Medulla oblongata (tissue), 1 donor: ENCODE data around the gene ITGAL.

ENCODE experiments used
- DNase-seq: peaks from one replicate; pipeline ENCODE4 v3.0.0-alpha.2; 2015; ENCODE audit errors: extremely low spot score

The ITGAL gene

DNA sequence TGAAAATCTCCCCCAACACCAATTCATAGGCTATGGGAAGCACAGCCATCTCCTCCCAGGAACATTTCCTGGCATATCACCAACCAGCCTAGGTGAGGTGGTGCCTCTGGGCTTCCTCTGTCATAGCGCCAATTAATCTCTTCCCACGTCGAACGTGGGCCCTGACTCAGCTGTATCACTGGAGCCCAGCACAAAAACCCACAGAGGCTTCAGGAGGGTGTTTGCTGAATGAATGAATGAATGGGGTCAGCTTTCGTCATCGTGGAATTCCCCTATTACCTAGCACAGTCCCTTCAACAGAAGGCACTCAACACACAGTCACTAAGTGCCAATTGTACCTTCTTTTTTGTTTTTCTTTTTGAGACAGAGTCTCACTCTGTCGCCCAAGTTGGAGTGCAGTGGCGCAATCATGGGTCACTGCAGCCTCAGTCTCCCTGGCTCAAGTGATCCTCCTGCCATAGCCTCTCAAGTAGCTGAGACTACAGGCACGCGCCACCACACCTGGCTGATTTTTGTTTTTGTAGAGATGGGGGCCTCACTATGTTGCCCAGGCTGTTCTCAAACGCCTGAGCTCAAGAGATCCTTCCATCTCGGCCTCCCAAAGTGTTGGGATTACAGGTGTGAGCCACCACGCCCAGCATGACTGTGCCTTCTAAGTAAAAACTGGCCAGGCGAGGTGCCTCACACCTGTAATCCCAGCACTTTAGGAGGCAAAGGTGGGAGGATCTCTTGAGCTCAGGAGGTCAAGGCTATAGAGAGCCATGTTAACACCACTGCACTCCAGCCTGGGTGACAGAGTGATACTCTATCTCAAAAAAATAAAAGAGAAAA, 94.8 kb downstream of the ITGAL start:
- DNase-seq, result no peak

DNA sequence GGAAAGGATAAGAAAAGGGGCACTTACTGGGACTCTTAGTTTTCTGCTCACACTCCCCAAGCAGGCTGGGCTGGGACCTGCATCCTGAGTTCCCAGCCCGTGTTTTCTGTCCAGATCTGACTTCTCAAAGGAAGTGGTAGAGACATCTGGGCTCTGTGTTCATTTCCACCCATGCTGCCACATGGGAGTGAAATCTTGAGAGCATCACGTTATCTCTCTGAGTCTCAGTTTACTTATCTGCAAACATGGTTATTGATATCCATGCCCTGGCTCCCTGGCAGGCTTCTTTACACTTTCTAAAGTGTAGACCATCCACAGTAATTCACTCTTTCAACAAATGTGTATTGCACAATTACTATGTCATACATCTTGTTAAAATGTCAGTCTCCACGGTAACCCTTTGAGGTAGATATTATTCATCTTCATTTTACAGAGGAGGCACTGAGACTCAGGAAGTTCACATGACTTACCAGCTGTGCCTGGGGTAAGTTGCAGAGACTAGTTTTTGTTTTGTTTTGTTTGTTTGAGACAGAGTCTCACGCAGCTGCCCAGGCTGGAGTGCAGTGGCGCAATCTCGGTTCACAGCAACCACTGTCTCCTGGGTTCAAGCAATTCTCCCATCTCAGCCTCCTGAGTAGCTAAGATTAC, 95.6 kb downstream of the ITGAL start:
- DNase-seq, result no peak

DNA sequence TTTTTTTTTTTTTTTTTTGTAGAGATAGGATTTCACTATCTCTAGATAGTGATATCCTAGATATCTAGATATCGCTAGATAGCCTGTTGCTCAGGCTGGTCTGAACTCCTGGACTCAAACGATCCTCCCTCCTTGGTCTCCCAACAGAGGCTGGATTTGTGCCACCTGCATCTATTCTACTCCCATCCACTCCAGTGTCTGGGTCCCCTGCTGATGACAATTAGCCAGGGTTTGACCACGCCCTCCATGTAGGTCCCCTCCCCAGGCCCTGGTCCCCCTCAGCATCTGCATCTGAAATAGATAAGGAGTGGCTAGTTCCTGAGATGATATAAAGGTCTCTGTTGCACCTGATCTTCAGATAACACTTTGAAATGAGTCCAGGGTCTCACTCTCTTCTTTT, 96.7 kb downstream of the ITGAL start:
- no peak for DNase-seq

DNA sequence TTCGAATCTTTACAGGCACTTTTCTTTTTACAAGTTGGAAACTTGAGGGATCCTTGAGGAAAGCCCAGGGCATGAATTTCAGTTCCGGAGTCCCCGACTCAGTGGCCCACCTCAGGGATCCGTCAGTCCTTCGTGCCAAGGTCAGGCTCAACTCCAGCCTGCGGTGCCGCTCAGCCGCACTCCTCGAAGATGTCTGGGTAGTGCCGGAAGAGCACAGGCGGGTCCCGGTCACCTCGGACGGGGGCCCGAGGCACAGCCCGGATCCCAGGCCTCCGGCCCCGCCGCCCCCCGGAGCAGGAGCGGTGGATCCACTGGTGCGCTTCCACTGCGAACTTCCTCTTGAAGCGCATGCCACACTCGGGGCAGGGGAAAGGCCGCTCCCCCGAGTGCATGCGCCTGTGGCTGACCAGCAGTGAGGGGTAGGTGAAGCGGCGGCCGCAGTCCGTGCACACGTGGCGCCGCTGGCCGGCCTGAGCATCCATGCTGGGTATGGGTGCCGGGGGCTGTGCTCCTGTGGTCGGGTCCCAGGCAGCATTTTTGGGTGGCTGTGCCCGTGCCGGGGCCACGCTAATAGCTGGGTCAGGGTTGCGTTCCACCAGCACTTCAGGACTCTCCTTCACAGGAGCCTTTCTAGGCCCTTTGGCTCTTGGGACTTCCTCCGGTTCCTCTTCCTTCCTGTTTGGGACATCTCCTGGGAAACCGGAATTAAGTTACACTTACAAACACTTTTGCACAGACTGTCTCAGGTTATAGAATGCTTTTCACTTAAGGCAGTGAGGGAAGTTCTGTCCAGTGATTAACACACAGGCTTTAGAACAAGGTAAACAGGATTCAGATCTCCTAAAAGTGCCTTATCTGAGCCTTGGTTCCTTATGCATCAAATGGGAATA, 97.4 kb downstream of the ITGAL start:
- no peak for DNase-seq

DNA sequence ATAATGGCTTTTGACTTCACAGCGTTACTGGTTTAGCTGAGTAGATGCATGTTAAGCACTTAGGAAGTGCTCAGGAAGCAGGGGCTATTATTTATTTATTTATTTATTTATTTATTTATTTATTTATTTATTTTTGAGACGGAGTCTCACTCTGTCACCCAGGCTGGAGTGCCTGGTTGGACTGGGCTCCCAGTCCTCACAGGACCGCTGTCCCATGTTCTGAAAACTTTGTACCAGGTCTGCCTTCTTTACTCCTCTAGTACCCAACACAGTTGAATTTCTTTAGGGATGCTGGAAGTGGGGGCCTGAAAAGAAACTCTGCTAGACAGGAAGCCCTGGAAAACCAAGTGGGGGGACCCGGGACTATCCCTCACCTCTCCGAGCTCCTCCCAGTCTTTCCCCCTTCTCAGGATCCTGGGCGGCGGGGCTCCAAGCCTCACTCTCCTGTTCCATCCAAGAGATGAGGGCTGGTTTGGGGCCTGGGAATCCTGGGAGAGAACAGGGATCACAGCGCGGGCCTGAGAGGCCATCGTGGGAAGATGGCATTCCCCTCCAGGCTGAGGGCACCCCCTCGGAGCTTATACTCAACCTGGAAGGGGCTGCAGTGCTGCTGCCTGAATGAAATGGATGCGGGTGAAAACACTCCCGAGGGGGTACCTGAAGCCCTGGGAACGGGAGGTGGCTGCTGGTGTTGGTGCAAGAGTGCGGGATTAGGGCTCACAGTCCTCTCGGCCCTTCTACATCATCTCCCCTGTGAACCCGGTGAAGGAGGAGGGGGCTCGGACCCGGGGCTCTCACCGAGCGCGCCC, 98.3 kb downstream of the ITGAL start:
- DNase-seq, result peak; percentile 31

DNA sequence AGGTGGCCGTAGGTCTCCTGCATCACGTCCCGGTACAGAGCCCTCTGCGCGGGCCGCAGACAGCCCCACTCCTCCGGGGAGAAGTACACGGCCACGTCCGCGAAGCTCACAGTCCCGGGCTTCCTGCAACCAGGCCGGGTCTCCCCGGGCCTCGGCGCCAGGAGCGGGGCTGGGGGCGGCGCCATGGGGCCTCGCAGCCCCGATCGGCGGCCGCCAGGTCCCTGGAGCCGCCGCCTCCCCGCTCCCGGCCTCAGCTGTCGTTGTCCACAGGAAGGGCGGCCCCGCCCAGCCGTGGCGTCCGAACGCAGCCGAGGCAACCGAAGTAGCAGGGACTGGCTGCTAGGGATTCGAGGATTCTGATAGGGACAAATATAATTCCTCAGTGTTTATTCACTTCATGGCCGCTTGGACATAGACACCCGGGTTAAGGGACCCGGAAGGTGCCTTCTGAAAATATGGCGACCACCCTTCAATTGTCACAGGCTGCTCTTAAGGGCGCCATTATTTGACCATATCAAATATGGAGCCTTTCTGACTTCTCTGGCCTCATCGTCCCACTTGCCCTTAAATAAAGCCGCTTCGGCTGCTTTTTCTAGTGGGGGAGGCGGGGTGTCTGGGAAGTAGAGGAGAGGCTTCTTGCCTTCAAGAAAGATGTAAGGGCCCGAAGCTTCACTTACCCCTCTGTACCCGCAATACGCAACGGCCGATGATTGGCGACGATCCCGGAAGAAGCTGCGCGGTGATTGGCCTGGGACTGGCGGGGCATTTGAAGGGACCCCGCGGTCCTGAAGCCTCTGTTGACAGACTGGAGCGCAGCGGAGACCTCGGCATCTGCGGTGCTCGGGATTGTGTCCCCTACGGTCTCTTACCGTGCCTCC, 99.1 kb downstream of the ITGAL start, which contains the start of gene ZNF688:
Gene ZNF688, minus strand, starts transcription at position 270 of the 878 bp plus-strand sequence. Its CDS starts 85 bp downstream, at position 185.
- peak; percentile 99 for DNase-seq
